ENCODE data around the gene BTD.

GRCh38 chr3:15676259-15676658, 74.7 kb downstream of the BTD start:
- no peak for TF ChIP-seq CTCF (IDR thresholded peaks at IDR 0.05; ENCODE audit: low read length)
- no peak for TF ChIP-seq EZH2 (IDR thresholded peaks at IDR 0.05; ENCODE audit: borderline replicate concordance, low read length)

Measured in OCI-LY1 (cell line).